ENCODE results near the gene TBC1D21. TPM values are rescaled to one million over a fixed set of nuclear protein-coding genes. Genes with fewer than 3 reads are reported as not detected.

The TBC1D21 gene
- total RNA-seq, 4 donors from 2014 or later = not detected

- intact Hi-C loops (cut with DNase I) = no loop called here
- no peak for TF ChIP-seq CTCF (IDR thresholded peaks at IDR 0.05)
- TF ChIP-seq POLR2A (IDR thresholded peaks at IDR 0.05) = no peak
These were observed 15.3 kb upstream of the TBC1D21 start for GRCh38 chr15:73858062-73858461.

GRCh38 chr15:73862276-73862675 is 11.1 kb upstream of the TBC1D21 start:
- WGBS, 2 donors = 15 to 23% methylated on average over 6 of the region's 6 CpGs
- H3K27me3 ChIP-seq = peaks cover 0 to 63% (median 0%) of the 10 kb centered on the region in 4 donors
- H3K27ac ChIP-seq = no peak overlapping the region
- H3K9me3 ChIP-seq = no peaks in the 10 kb centered on the region
- TF ChIP-seq CTCF (IDR thresholded peaks at IDR 0.05) (no peak), POLR2A (IDR thresholded peaks at IDR 0.05) (no peak)
- H3K4me3 ChIP-seq = no peak overlapping the region
- intact Hi-C loops (cut with DNase I) = no loop called here
- H3K36me3 ChIP-seq = no peaks in the 10 kb centered on the region
- DNase-seq = no peak
- no peaks in the 10 kb centered on the region for H3K4me1 ChIP-seq

More at GRCh38 chr15:73858062-73858461, 15.3 kb upstream of the TBC1D21 start:
- Histone ChIP-seq H3K4me3 (no peak overlapping the region), H3K4me1 (no peaks in the 10 kb centered on the region), H3K36me3 (no peaks in the 10 kb centered on the region), H3K27ac (no peak overlapping the region), H3K27me3 (peaks cover 0 to 75% (median 0%) of the 10 kb centered on the region in 4 donors), H3K9me3 (no peaks in the 10 kb centered on the region)
- WGBS, 2 donors = 80 to 94% methylated on average over 2 to 5 of the region's 6 CpGs
- no peak for DNase-seq

GRCh38 chr15:73865379-73865778 is 8.0 kb upstream of the TBC1D21 start:
- H3K9me3 ChIP-seq = no peaks in the 10 kb centered on the region

DNA sequence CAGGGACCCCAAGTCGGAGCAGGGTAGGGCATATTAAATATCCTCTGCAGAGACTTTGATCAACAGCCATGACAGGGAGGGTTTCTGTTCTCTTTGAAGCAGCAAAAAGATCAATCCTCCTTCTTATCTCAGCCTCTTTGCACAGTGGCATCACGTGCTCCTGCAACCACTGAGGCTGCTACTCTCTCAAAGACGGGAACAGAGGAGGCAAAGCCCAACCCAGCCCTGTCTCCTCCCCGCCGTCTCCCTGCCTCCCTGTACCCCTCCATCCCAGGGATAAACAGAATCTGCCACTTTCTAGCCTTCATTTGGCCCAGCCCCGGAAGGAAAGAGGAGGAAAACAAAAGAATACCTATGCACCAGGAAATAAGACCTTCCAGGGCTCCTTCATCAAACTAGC is 7.5 kb upstream of the TBC1D21 start:
- DNase-seq = no peak
- Histone ChIP-seq H3K4me1 (no peaks in the 10 kb centered on the region), H3K36me3 (no peaks in the 10 kb centered on the region), H3K27me3 (peaks cover 0 to 64% (median 0%) of the 10 kb centered on the region in 4 donors), H3K27ac (no peak overlapping the region), H3K9me3 (no peaks in the 10 kb centered on the region), H3K4me3 (no peak overlapping the region)
- 8 to 39% methylated on average over 6 of the region's 6 CpGs for WGBS, 2 donors
- TF ChIP-seq POLR2A (IDR thresholded peaks at IDR 0.05) (no peak), CTCF (IDR thresholded peaks at IDR 0.05) (no peak)
- intact Hi-C loops (cut with DNase I) = no loop called here

More at GRCh38 chr15:73865379-73865778, 8.0 kb upstream of the TBC1D21 start:
- H3K4me3 ChIP-seq = no peak overlapping the region
- no peak for DNase-seq
- intact Hi-C loops (cut with DNase I) = no loop called here
- TF ChIP-seq POLR2A (IDR thresholded peaks at IDR 0.05) (no peak), CTCF (IDR thresholded peaks at IDR 0.05) (no peak)
- no peaks in the 10 kb centered on the region for H3K4me1 ChIP-seq
- H3K36me3 ChIP-seq = no peaks in the 10 kb centered on the region
- peaks cover 0 to 64% (median 0%) of the 10 kb centered on the region in 4 donors for H3K27me3 ChIP-seq
- H3K27ac ChIP-seq = no peak overlapping the region

- WGBS, 2 donors = 36% methylated on average over 2 of the region's 2 CpGs
- peaks cover 0 to 67% (median 0%) of the 10 kb centered on the region in 4 donors for H3K27me3 ChIP-seq
- intact Hi-C loops (cut with DNase I) = no loop called here
- no peak for DNase-seq
- no peak overlapping the region for H3K4me3 ChIP-seq
- no peaks in the 10 kb centered on the region for H3K9me3 ChIP-seq
- no peaks in the 10 kb centered on the region for H3K36me3 ChIP-seq
- no peaks in the 10 kb centered on the region for H3K4me1 ChIP-seq
- TF ChIP-seq POLR2A (IDR thresholded peaks at IDR 0.05) = no peak
- TF ChIP-seq CTCF (IDR thresholded peaks at IDR 0.05) = no peak
- no peak overlapping the region for H3K27ac ChIP-seq
These were observed 6.9 kb upstream of the TBC1D21 start for GRCh38 chr15:73866481-73866880.
